Measurements from ENCODE around the gene FAM3D.

FAM3D gene

GRCh38 chr3:58603606-58604005, 63.0 kb downstream of the FAM3D start:
- DNase-seq (ENCODE audit: low read depth in 2 of 3, low spot score in 1 of 3), result no peak

DNA sequence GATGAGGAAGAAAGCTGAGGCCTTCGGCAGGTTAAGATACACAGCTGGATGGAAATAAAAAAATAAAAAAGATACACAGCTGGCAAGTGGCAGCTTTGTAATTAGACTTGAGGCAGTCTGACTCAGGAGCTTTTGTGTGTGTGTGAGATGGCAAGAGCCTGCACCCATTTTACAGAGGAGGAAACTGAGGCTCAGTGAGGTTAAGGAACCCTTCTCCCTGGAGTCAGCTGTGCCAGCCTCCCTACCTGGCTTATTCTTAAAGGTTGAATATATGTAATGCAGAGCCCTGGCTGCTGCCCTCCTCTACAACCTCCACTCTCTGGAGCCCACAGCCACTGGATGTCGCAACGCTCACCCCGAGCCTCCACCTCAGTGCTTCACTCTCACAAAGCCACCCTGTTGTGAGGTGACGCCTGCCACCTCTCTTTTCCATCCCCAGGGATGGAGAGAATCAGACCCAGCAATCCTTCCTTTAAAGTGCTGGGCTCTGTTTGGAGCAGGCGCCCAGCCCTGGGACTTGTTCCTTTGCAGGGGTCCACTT, 68.7 kb downstream of the FAM3D start:
- no peak for DNase-seq (ENCODE audit: low read depth in 2 of 3, low spot score in 1 of 3)

DNA sequence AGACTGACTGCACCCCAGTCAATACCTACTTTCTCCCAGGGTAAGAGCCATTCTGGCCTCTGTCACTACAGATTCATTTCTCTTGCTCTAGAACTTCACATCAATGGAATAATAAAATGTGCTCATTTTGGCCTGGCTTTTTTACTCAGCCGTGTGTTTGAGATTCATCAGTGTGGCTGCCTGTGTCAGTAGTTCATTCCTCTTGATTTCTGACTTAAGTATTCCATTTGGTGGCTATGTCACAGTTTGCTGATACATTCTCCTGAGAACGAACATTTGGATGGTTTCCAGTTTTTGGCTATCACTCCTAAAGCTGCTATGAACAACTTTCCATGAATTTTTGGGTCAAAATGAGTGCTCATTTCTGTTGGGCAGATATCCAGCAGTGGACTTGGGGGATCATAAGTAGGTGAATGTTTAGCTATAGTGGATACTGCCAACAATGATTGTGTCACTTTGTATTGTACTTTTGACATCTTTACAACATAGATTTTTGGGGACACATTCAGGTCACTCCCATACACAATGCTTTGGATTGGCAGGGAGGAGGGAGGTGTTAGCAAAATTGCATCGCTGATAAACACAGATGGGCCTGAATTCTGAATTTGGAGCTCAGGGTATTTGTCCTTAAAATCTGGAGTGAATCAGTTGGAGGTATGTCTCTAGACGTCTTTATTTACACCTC, 69.6 kb downstream of the FAM3D start:
- no peak for DNase-seq (ENCODE audit: low read depth in 2 of 3, low spot score in 1 of 3)

GRCh38 chr3:58594117-58594516, 72.5 kb downstream of the FAM3D start:
- no peak for DNase-seq (ENCODE audit: low read depth in 2 of 3, low spot score in 1 of 3)

GRCh38 chr3:58591517-58592510, 74.8 kb downstream of the FAM3D start:
- no peak for DNase-seq (ENCODE audit: low read depth in 2 of 3, low spot score in 1 of 3)

- DNase-seq (ENCODE audit: low read depth in 2 of 3, low spot score in 1 of 3), result no peak
Measured at GRCh38 chr3:58588030-58588614, 78.5 kb downstream of the FAM3D start.

DNA sequence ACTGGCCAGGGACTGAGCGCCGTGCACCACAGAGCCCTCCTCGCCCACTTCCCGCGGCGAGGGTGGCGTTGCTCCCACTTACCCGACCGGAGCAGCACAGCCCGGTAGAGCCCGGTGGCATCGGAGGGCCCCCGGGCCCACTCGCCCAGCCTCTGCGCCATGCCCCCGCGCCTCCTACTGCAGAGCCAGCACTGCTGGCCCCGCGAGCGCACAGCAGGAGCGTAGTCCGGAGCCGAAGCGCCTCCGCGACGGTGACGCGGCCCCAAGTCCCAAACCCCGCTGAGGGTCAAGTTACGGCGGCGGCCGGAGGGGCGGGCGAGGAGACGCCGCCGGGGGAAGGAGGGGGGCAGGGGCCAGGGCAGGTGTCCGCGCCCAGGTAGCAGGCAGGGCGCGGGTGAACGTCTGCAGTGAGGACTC, 79.8 kb downstream of the FAM3D start:
- DNase-seq (ENCODE audit: low read depth in 2 of 3, low spot score in 1 of 3), result no peak

DNA sequence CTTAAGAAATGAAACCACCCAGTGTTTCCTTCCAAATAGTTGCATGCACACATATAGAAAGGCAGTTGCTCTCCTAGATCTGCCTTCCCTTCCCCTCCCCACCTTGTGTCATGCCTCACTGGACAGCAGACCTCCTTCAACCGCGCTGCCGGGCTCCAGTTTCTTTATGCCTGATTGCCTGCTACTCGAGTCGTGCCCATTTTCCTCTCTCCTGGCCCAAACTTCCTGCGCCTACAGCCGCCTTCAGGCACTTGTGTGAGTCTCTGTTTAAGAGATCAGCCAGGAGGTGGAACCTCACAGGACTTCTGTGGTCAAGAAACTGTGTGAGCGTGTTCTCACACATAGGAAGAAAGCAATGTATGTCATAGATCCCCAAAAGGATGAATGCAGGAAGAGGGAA, 80.6 kb downstream of the FAM3D start:
- DNase-seq (ENCODE audit: low read depth in 2 of 3, low spot score in 1 of 3), result no peak

- DNase-seq (ENCODE audit: low read depth in 2 of 3, low spot score in 1 of 3), result peak; percentile 37 to 65 (median 54)
Measured at GRCh38 chr3:58585005-58585786, 81.4 kb downstream of the FAM3D start.

DNA sequence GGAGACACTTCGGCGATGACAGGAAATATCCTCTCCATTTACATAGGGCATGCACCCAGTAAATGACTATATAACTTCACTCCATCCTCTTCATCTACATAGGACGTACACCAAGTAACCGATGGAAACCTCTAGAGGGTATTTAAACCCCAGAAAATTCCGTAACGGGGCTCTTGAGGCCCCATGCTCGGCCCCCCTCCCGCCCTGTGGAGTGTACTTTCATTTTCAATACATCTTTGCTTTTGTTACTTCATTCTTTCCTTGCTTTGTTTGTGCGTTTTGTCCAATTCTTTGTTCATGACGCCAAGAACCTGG, 81.9 kb downstream of the FAM3D start:
- no peak for DNase-seq (ENCODE audit: low read depth in 2 of 3, low spot score in 1 of 3)

Data from stimulated activated CD4-positive, alpha-beta T cell treated with anti-CD3 and anti-CD28 coated beads, Interleukin-12 subunit alpha, Interleukin-12 subunit beta, amount 100 ng/mL, for 48 hours (primary cell).